SU-DHL-6 (cell line): ENCODE measurements around the gene CBX5.

Source experiments
- EZH2phosphoT487 ChIP-seq: fragments of 200-600 bp; sonication (generic), shearing (Covaris generic); conservative IDR thresholded peaks from 2 replicates; pipeline ENCODE4 v1.6.1; 2018; ENCODE audit warnings: mild to moderate bottlenecking, antibody characterized with exemption, low read length, moderate library complexity, mixed read lengths
- TF ChIP-seq, protein P1 (sequence below): fragments of 200-600 bp; sonication (generic); IDR thresholded peaks from one replicate; pipeline ENCODE4 v1.5.1; 2017; ENCODE audit warnings: antibody characterized with exemption, mild to moderate bottlenecking, low read length, moderate library complexity; ENCODE audit not compliant: insufficient read depth, poor library complexity, severe bottlenecking

DNA sequence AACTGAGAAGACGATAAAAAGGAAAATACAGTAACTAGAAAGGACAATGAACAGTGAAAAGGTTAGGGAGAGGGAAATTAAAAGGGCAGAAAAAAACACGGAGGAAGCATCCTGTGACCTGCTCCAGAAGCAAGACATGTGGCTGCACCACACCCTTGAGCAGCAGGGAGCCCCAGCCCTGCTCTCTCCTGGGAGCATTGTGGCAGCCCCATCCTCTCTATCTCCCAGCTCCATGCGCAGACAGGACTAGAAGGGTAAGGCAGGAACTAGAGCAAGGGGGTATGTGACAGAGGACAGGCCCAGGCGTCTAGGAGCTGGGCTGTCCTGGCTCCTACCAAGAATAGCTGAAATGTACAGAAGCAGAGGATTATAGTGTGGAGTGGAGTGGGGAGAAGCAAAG is 52.5 kb downstream of the CBX5 start:
- TF ChIP-seq, protein P1, sequence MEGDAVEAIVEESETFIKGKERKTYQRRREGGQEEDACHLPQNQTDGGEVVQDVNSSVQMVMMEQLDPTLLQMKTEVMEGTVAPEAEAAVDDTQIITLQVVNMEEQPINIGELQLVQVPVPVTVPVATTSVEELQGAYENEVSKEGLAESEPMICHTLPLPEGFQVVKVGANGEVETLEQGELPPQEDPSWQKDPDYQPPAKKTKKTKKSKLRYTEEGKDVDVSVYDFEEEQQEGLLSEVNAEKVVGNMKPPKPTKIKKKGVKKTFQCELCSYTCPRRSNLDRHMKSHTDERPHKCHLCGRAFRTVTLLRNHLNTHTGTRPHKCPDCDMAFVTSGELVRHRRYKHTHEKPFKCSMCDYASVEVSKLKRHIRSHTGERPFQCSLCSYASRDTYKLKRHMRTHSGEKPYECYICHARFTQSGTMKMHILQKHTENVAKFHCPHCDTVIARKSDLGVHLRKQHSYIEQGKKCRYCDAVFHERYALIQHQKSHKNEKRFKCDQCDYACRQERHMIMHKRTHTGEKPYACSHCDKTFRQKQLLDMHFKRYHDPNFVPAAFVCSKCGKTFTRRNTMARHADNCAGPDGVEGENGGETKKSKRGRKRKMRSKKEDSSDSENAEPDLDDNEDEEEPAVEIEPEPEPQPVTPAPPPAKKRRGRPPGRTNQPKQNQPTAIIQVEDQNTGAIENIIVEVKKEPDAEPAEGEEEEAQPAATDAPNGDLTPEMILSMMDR, result no peak
- no peak for TF ChIP-seq EZH2phosphoT487
